ENCODE data around the gene LRIT1. TPM values are rescaled to one million over a fixed set of nuclear protein-coding genes. Genes with fewer than 3 reads are reported as not detected.

LRIT1 gene
- polyA plus RNA-seq, 10 donors: not detected

- no peak for DNase-seq
Measured at GRCh38 chr10:84214612-84215235, 26.6 kb downstream of the LRIT1 start.

GRCh38 chr10:84214046-84214572 is 27.2 kb downstream of the LRIT1 start:
- DNase-seq: no peak

GRCh38 chr10:84213076-84213475 is 28.3 kb downstream of the LRIT1 start:
- no peak for DNase-seq

GRCh38 chr10:84212014-84212413 is 29.3 kb downstream of the LRIT1 start:
- DNase-seq: no peak

GRCh38 chr10:84211566-84211965 is 29.8 kb downstream of the LRIT1 start:
- DNase-seq: no peak

GRCh38 chr10:84208023-84208422 is 33.3 kb downstream of the LRIT1 start:
- DNase-seq: no peak

GRCh38 chr10:84205853-84206525 is 35.4 kb downstream of the LRIT1 start:
- DNase-seq: no peak

- peak in 1 of 3 donors; percentile 13 for DNase-seq
Measured at GRCh38 chr10:84205049-84205852, 36.1 kb downstream of the LRIT1 start.

GRCh38 chr10:84204610-84205009 is 36.7 kb downstream of the LRIT1 start:
- DNase-seq: no peak

- DNase-seq: no peak
Measured at GRCh38 chr10:84204122-84204521, 37.2 kb downstream of the LRIT1 start.

GRCh38 chr10:84202349-84202748 is 39.0 kb downstream of the LRIT1 start:
- DNase-seq: no peak

- DNase-seq: no peak
Measured at GRCh38 chr10:84201682-84202081, 39.7 kb downstream of the LRIT1 start.

GRCh38 chr10:84201244-84201606 is 40.1 kb downstream of the LRIT1 start:
- no peak for DNase-seq

GRCh38 chr10:84200537-84201243 is 40.7 kb downstream of the LRIT1 start:
- DNase-seq: no peak

- no peak for DNase-seq
Measured at GRCh38 chr10:84198206-84198915, 43.0 kb downstream of the LRIT1 start.

GRCh38 chr10:84197643-84198042 is 43.7 kb downstream of the LRIT1 start:
- DNase-seq: no peak

- DNase-seq: no peak
Measured at GRCh38 chr10:84196941-84197340, 44.4 kb downstream of the LRIT1 start.

- no peak for DNase-seq
Measured at GRCh38 chr10:84196083-84196482, 45.3 kb downstream of the LRIT1 start.

- no peak for DNase-seq
Measured at GRCh38 chr10:84195044-84195830, 46.1 kb downstream of the LRIT1 start.

- peak in 1 of 3 donors; percentile 39 for DNase-seq
Measured at GRCh38 chr10:84194424-84195043, 46.8 kb downstream of the LRIT1 start, which contains the start of gene CDHR1. Gene CDHR1, plus strand, starts transcription at chr10:84194537. Its CDS starts 224 bp downstream, at chr10:84194761.
